ENCODE measurements around the gene CIDEB.
A peak's percentile ranks its signal among the peaks of the same experiment; 100 is the strongest.

- TF ChIP-seq CTCF (IDR thresholded peaks at IDR 0.05): peak; percentile 60 to 88 (median 73)
- no peak for TF ChIP-seq POLR2A (IDR thresholded peaks at IDR 0.05)
These were observed 24.7 kb upstream of the CIDEB start for GRCh38 chr14:24332268-24332993.

Measured in body of pancreas (tissue), 4 donors.